RWPE1 (cell line): ENCODE data around the gene NUP153.

ENCODE experiments used
- CTCF ChIA-PET: fragments of 350-600 bp; sonication (Branson Sonifier 250); formaldehyde crosslinking; extraction: SDS; loops from one replicate; lab custom pipeline; 2021; lab: Yijun Ruan, JAX
- POLR2A ChIA-PET: fragments of 400-600 bp; formaldehyde crosslinking; extraction: SDS; loops from one replicate; lab custom pipeline; 2020; ENCODE audit warnings: antibody characterized with exemption; ENCODE audit not compliant: low non-redundant PET; lab: Yijun Ruan, JAX
- DNase-seq: peaks from one replicate; pipeline ENCODE4 v3.0.0; 2012; ENCODE audit warnings: low spot score
- H3K27ac ChIP-seq: fragments of 450-650 bp; 2 replicates; pipeline ENCODE4 v1.5.1; 2017
- TF ChIP-seq, protein P1 (sequence below): fragments of 450-650 bp; conservative IDR thresholded peaks from 2 replicates; pipeline ENCODE4 v1.5.1; 2017; ENCODE audit warnings: low read depth, mild to moderate bottlenecking

NUP153 gene

DNA sequence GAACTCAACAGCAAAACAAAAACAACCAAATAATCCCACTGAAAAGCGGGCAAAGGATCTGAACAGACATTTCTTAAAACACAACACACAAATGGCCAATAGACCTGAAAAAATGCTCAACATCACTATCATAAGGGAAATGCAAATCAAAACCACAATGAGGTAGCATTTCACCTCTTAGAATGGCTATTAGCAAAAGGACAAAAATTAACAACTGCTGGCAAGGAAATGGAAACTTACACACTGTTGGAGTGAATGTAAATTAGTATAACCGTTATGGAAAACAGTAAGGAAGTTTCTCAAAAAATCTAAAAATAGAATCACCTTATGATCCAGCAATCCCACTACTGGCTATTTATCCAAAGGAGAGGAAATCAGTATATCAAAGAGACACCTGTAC, 85.7 kb downstream of the NUP153 start:
- POLR2A ChIA-PET, result no interaction called here
- TF ChIP-seq, protein P1, sequence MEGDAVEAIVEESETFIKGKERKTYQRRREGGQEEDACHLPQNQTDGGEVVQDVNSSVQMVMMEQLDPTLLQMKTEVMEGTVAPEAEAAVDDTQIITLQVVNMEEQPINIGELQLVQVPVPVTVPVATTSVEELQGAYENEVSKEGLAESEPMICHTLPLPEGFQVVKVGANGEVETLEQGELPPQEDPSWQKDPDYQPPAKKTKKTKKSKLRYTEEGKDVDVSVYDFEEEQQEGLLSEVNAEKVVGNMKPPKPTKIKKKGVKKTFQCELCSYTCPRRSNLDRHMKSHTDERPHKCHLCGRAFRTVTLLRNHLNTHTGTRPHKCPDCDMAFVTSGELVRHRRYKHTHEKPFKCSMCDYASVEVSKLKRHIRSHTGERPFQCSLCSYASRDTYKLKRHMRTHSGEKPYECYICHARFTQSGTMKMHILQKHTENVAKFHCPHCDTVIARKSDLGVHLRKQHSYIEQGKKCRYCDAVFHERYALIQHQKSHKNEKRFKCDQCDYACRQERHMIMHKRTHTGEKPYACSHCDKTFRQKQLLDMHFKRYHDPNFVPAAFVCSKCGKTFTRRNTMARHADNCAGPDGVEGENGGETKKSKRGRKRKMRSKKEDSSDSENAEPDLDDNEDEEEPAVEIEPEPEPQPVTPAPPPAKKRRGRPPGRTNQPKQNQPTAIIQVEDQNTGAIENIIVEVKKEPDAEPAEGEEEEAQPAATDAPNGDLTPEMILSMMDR, result no peak
- no peak for DNase-seq
- no peak overlapping the region for H3K27ac ChIP-seq
- CTCF ChIA-PET, result no interaction called here

DNA sequence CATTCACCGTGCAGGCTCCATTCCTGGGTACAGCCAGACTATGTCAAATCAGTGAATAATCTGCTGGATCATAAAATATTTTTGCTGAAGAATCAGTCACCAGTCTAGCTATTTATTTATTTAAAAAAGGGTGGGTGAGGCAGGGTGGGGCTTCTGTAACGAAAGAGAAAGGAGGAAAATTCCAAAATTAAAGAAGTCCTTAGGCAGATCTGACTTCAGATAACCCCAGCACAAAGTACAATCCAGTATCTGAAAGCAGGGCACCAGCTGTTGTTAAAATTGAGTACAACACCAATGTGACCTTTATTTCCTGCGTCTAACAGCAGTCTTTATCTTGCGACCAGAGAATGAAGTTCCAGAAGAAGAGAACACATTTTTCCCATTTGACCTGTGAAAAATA, 90.9 kb downstream of the NUP153 start:
- ChIA-PET POLR2A (no interaction called here), CTCF (no interaction called here)
- TF ChIP-seq, protein P1, result no peak
- DNase-seq, result no peak
- H3K27ac ChIP-seq, result no peak overlapping the region

DNA sequence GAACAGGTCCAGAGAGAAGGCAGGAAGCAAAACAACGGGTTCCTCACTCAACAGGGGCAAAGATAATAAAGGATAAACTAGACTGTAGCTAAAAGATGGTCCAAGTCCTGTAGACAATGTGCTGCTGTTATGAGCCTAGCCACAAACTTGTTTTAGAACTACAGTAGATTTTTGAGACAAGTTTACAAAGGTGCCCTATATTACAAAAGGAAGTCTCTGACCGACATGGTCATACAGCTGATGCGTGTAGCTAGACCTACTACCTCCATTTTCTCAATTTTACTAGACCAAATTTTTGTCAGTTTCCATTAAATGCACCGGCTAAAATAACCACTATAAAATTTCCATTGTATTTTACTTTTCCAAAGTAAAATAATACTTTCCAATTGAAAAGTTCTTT, 94.7 kb downstream of the NUP153 start:
- CTCF ChIA-PET, result no interaction called here
- TF ChIP-seq, protein P1, result no peak
- no peak overlapping the region for H3K27ac ChIP-seq
- POLR2A ChIA-PET, result no interaction called here
- DNase-seq, result no peak

DNA sequence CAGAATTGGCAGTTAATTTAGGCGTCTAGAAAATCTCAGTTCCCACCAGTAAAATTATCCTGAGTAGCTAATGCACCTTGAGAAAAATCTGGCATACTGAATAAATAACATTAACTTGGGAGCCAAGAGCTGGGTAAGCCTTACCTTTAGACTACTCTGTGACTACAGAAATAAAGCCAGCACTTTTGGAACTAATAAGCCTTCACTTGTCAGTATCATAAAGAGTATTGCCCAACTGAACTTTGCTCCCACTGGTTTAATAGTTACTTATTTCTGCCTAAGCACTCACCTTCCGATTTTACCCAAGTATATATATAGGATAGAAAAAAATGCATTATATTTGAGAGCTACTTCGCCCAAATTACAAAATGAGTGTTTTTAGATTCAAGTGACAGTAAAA, 95.9 kb downstream of the NUP153 start:
- DNase-seq, result no peak
- ChIA-PET POLR2A (no interaction called here), CTCF (interaction anchor here (0.7 kb wide), 1 partner anchor 81 kb away, joined by 4 read pairs; no protein-coding TSS in a partner anchor)
- TF ChIP-seq, protein P1, result no peak
- H3K27ac ChIP-seq, result no peak overlapping the region

DNA sequence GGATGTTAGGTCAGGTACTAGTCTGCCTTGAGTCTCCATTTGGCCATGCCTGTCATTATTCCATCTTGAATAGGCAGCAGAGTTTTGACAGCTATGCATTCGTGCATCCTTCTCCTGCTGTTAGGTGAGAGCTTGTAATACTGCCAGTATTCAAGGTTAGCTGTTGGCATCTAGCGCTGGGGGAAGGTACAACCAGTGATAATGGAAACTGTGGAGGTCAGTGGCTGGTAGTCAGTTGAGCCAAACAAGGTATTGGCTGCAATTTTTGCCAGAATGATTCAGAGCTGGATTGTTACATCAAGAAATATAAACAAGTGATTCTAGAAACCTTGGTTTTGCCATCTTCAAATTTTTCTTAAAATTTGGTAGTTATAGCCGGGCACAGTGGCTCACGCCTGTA, 100.1 kb downstream of the NUP153 start:
- ChIA-PET CTCF (no interaction called here), POLR2A (no interaction called here)
- H3K27ac ChIP-seq, result no peak overlapping the region
- TF ChIP-seq, protein P1, result no peak
- DNase-seq, result no peak

DNA sequence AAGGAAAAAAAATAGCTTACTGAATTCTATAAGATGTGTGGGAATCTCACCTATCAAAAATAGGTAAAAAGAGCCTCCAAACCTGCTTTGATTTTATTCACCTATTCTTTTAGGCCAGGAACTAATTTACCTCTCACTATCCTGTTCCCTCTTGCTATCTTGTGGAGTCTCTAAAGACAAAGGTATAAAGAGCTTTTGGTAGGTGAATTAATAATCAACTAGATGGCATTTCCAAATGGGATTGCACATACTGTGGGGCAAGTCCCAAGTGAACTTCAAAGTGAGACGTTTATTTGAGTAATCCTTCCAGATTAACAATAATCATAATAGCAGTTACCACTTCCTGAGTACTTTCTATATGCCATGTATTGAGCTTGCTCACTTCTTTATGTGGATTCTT, 103.8 kb downstream of the NUP153 start:
- POLR2A ChIA-PET, result no interaction called here
- H3K27ac ChIP-seq, result no peak overlapping the region
- DNase-seq, result no peak
- CTCF ChIA-PET, result interaction anchor here (0.7 to 0.9 kb wide), 2 partner anchors 99 to 230 kb away, joined by 3 to 4 read pairs; no protein-coding TSS in a partner anchor
- TF ChIP-seq, protein P1, result no peak

DNA sequence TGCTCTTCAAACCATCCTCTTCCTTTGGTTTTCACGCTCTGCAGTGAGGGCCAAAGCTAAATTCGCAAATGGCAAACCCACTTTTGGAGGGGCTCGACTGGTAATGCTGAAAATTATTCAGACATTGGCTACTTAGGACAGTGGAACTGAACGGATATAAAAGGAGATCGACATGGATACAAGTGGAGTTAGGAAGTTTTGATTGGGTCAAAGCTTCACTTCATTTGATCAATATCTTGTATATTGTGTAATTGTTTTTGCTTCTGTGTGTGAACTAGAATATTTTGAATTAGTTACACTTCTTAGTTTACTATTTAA, 105.4 kb downstream of the NUP153 start:
- POLR2A ChIA-PET, result no interaction called here
- TF ChIP-seq, protein P1, result no peak
- CTCF ChIA-PET, result no interaction called here
- DNase-seq, result no peak
- no peak overlapping the region for H3K27ac ChIP-seq
